ENCODE data around the gene CLTCL1.
A peak's percentile ranks its signal among the peaks of the same experiment; 100 is the strongest.
"Not testable (repeated sequence)": the region's sequence is repeated elsewhere in the genome, so short reads cannot be mapped to it uniquely, and the experiment has no call there.

Gene CLTCL1

GRCh38 chr22:19290400-19291217 is 910 bp downstream of the CLTCL1 start:
- DNase-seq, result peak; percentile 23 to 58

DNA sequence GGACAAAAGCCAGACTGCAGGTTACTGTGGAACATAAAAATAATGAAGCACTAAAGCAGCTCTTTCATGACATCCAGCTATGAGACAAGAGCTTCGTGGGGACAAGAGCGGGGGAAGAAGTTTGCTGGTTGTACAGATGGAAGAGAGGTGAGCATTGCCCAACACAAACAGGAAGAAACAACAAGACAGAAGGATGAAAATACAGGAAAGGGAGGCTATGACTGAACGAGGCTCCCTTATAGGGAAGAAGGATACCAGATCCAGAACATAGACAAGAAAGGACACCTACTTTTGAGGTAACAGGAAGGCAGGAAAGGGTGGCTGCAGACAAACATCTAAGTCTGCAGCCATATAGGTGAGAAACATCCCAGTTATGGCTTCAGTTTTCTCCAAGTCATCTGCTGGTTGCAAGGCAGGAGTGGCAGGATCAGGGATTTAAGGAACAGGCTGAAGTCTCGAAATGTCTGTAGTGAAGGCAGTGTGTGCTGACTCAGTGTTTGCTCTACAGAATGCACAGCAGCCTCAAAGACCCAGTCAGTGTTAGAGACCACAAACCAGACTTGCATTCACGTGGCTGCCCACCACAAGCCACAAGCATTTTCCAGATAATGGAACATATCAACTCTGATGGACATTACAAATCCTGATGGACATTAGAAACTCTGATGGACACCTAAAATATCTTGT is 1.9 kb downstream of the CLTCL1 start:
- DNase-seq, result no peak

- DNase-seq, result no peak
These were observed 3.6 kb downstream of the CLTCL1 start for GRCh38 chr22:19287889-19288288.

GRCh38 chr22:19287076-19287707 is 4.3 kb downstream of the CLTCL1 start:
- DNase-seq, result peak; percentile 98 to 99

- no peak for DNase-seq
These were observed 5.7 kb downstream of the CLTCL1 start for GRCh38 chr22:19285831-19286230.

- not testable (repeated sequence) for DNase-seq
These were observed 12.4 kb downstream of the CLTCL1 start for GRCh38 chr22:19279143-19279542.

- DNase-seq, result no peak
These were observed 13.7 kb downstream of the CLTCL1 start for GRCh38 chr22:19277785-19278184.

DNA sequence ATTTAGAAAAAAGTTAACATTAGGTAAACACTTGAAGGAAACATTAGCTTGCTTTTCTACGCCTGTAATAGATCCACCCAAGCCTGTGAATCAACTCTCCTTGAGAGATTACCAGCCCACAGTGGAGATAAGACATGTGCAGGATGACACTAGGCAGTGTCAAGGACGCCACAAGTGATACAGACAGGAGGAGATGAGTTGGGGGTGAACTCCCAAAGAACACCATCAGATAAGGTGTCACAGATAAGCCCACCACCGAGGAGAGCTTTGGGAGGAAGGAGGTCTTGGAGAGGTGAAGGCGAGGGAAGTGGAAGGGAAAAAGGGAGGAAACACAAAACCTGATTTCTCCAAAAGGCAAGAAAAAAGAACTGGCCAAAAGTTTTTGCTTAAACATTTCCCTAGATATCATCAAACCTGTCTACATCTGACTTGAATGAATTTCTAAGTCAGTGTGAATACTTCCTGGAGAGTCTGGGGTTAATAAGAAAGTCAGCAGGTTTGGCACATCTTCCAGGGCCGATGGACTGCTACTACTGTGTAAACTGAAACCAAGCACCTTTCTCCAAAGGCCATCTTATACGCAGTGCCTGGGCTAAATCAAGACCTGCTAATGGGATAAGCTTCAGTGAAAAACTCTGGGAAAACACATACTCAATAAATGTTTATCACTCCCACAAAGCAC is 15.5 kb downstream of the CLTCL1 start:
- no peak for DNase-seq

- DNase-seq, result no peak
These were observed 16.0 kb downstream of the CLTCL1 start for GRCh38 chr22:19275513-19275912.

DNA sequence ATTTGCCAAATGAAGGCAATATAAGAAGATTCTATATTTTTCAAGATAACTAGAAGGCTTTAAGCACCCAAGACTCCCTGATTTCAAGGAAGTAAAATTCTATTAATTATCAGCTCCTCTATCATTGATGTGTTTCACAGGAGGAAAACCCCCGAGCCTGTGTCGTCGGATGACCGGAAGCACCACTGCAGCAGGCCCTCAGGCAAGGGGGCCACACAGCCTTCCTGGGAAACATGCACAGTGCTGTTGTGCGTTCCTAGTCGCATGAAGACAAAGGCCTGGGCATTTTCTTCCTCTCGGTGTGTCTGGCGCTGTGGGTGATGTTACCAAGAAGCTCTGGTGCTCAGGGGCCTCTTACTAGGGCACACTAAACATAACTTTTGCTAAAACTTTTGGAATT is 16.4 kb downstream of the CLTCL1 start:
- DNase-seq, result no peak

- no peak for DNase-seq
These were observed 19.5 kb downstream of the CLTCL1 start for GRCh38 chr22:19271856-19272535.

GRCh38 chr22:19271273-19271855 is 20.2 kb downstream of the CLTCL1 start:
- DNase-seq, result no peak

- DNase-seq, result no peak
These were observed 20.6 kb downstream of the CLTCL1 start for GRCh38 chr22:19270873-19271272.

DNA sequence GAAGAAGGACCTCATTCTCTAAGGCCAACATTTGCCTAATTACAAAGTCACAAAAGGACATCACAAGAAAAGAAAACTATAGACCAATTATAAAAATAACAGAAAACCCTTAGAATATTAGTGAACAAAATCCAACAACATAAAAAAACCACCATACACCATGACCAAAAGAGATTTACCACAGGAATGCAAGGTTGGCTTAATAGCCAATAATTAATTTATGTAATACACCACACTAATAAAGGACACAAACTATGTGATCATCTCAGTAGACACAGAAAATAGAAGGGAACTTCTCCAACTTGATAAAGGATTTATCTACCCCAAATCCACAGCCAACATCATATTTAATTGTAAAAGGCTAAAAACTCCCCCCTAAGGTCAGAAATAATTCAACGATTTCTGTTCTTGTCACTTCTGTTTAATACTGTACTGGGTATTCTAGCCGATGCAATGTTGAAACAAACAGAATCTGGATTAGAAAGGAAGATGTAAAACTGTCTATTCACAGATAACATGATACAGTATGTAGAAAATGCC is 24.9 kb downstream of the CLTCL1 start:
- DNase-seq, result no peak

- no peak for DNase-seq
These were observed 25.7 kb downstream of the CLTCL1 start for GRCh38 chr22:19265779-19266178.

GRCh38 chr22:19260804-19261203 is 30.7 kb downstream of the CLTCL1 start:
- DNase-seq, result no peak

DNA sequence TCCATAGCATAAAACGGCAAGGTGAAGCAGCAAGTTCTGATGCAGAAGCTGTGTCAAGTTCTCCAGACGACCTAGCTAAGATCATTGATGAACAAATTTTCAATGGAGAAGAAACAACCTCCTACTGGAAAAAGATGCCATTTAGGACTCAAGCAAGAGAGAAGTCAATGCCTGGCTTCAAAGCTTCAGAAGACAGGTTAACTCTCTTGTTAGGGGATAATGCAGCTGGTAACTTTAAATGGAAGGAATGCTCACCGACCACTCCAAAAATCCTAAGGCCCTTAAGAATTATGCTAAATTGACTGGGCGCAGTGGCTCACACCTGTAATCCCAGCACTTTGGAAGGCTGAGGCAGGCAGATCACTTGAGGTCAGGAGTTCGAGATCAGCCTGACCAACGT is 31.3 kb downstream of the CLTCL1 start:
- DNase-seq, result no peak

- not testable (repeated sequence) for DNase-seq
These were observed 32.6 kb downstream of the CLTCL1 start for GRCh38 chr22:19258968-19259288.

GRCh38 chr22:19258371-19258770 is 33.1 kb downstream of the CLTCL1 start:
- no peak for DNase-seq

GRCh38 chr22:19256362-19256761 is 35.2 kb downstream of the CLTCL1 start:
- DNase-seq, result not testable (repeated sequence)

GRCh38 chr22:19253143-19253542 is 38.4 kb downstream of the CLTCL1 start:
- no peak for DNase-seq
